HepG2 (cell line): Measurements from ENCODE around the gene QRFP. TPM values are rescaled to one million over a fixed set of nuclear protein-coding genes. Genes with fewer than 3 reads are reported as not detected.

Experiments used
- FOXM1 ChIP-seq: sonication (generic); formaldehyde crosslinking; IDR thresholded peaks from 2 replicates; pipeline ENCODE4 v1.5.0; 2020; ENCODE audit warnings: missing genetic modification reagents
- JARID2 ChIP-seq: sonication (generic); formaldehyde crosslinking; IDR thresholded peaks from 2 replicates; pipeline ENCODE4 v1.8.1; 2023; ENCODE audit warnings: missing genetic modification reagents, inconsistent platforms; ENCODE audit not compliant: insufficient replicate concordance
- KLF13 ChIP-seq: sonication (generic); formaldehyde crosslinking; IDR thresholded peaks from 2 replicates; pipeline ENCODE4 v1.4.0; 2020; ENCODE audit warnings: mild to moderate bottlenecking, missing genetic modification reagents
- LCORL ChIP-seq, 2 experiments: fragments of 450-650 bp in 1 of 2; sonication (generic) in 1 of 2; formaldehyde crosslinking in 1 of 2; IDR thresholded peaks; 2 replicates each; pipeline versions ENCODE4 v1.5.0 to v1.6.1; 2017 to 2020; ENCODE audit warnings: antibody characterized with exemption in 1 of 2, missing genetic modification reagents in 1 of 2
- NPAS2 ChIP-seq: sonication (generic); formaldehyde crosslinking; IDR thresholded peaks from 2 replicates; pipeline ENCODE4 v1.8.0; 2022; ENCODE audit warnings: mild to moderate bottlenecking, missing genetic modification reagents, borderline replicate concordance
- POLR2AphosphoS2 ChIP-seq: IDR thresholded peaks from 2 replicates; pipeline ENCODE4 v1.6.1; 2011; ENCODE audit warnings: low read depth, low read length, improper control_type of control experiment
- ZKSCAN1 ChIP-seq: fragments of 150-350 bp; IDR thresholded peaks from 2 replicates; pipeline ENCODE4 v1.6.1; 2014; ENCODE audit warnings: low read length
- ZNF264 ChIP-seq: sonication (generic); formaldehyde crosslinking; IDR thresholded peaks from 2 replicates; pipeline ENCODE4 v1.4.0; 2020; ENCODE audit warnings: missing genetic modification reagents
- ZNF296 ChIP-seq: sonication (generic); formaldehyde crosslinking; conservative IDR thresholded peaks from 2 replicates; pipeline ENCODE4 v1.5.0; 2020; ENCODE audit warnings: mild to moderate bottlenecking, missing genetic modification reagents
- ZNF333 ChIP-seq: sonication (generic); formaldehyde crosslinking; IDR thresholded peaks from 2 replicates; pipeline ENCODE4 v1.4.0; 2020; ENCODE audit warnings: mild to moderate bottlenecking, missing genetic modification reagents, borderline replicate concordance
- polyA plus RNA-seq, 8 experiments: library from polyadenylated mRNA; depleted of rRNA in 3 of 8; stranded (reverse) in 7 of 8; unstranded in 1 of 8; fragments of >200 nt; fragmentation: Illumina TruSeq in 4 of 8; extraction: Trizol in 4 of 8; gene quantifications; 2 replicates each; pipeline versions ENCODE4 v1.2.1 to v1.2.3, GENCODE V29; 2011 to 2016; ENCODE audit warnings: low read depth in 4 of 8, missing spikeins in 1 of 8, mixed read lengths in 1 of 8; ENCODE audit not compliant: insufficient read depth in 1 of 8
- total RNA-seq, 5 experiments: library from RNA; depleted of rRNA; stranded (reverse); fragments of >200 nt; fragmentation: Illumina TruSeq; extraction: Trizol; gene quantifications; 2 replicates each; pipeline ENCODE4 v1.2.3, GENCODE V29; 2016; ENCODE audit warnings: low read depth in 1 of 5
- TF ChIP-seq, protein P1 (sequence below): fragments of 450-650 bp; IDR thresholded peaks from 2 replicates; pipeline ENCODE4 v1.6.1; 2017; ENCODE audit warnings: mild to moderate bottlenecking
- TF ChIP-seq, protein P2 (sequence below): sonication (generic); formaldehyde crosslinking; IDR thresholded peaks from 2 replicates; pipeline ENCODE4 v1.5.0; 2020; ENCODE audit warnings: missing genetic modification reagents
- TF ChIP-seq, protein P3 (sequence below): IDR thresholded peaks from 2 replicates; pipeline ENCODE4 v1.6.1; 2018; ENCODE audit warnings: missing genetic modification reagents, mild to moderate bottlenecking, missing compliant biosample characterization
- TF ChIP-seq, protein P4 (sequence below): sonication (generic); formaldehyde crosslinking; IDR thresholded peaks from 2 replicates; pipeline ENCODE4 v1.5.1; 2020; ENCODE audit warnings: mild to moderate bottlenecking, missing genetic modification reagents, moderate library complexity
- TF ChIP-seq, protein P5 (sequence below): sonication (generic); formaldehyde crosslinking; IDR thresholded peaks from 2 replicates; pipeline ENCODE4 v1.5.0; 2020; ENCODE audit warnings: missing genetic modification reagents
- TF ChIP-seq, protein P6 (sequence below): sonication (generic); formaldehyde crosslinking; IDR thresholded peaks from 2 replicates; pipeline ENCODE4 v1.8.0; 2022; ENCODE audit warnings: mild to moderate bottlenecking, missing genetic modification reagents

QRFP gene
- total and polyA plus RNA-seq, 2 of the 13 experiments (the other 11 are each of a cell fraction or from before 2014, with no cell fraction given) = not detected

DNA sequence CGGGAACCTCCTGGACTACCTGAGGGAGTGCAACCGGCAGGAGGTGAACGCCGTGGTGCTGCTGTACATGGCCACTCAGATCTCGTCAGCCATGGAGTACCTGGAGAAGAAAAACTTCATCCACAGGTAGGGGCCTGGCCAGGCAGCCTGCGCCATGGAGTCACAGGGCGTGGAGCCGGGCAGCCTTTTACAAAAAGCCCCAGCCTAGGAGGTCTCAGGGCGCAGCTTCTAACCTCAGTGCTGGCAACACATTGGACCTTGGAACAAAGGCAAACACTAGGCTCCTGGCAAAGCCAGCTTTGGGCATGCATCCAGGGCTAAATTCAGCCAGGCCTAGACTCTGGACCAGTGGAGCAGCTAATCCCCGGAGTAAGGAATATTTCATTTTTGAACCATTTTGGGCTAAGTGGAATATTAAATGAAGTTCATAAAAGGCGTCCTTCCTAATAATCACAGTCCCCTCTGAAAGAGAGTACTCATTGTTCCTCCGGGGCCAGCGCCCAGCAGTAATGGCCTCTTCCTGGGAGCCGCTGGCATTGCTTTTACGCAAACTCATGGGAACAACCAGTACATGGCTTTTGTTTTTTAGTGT, 23.6 kb downstream of the QRFP start (continued):
- TF ChIP-seq, protein P1, sequence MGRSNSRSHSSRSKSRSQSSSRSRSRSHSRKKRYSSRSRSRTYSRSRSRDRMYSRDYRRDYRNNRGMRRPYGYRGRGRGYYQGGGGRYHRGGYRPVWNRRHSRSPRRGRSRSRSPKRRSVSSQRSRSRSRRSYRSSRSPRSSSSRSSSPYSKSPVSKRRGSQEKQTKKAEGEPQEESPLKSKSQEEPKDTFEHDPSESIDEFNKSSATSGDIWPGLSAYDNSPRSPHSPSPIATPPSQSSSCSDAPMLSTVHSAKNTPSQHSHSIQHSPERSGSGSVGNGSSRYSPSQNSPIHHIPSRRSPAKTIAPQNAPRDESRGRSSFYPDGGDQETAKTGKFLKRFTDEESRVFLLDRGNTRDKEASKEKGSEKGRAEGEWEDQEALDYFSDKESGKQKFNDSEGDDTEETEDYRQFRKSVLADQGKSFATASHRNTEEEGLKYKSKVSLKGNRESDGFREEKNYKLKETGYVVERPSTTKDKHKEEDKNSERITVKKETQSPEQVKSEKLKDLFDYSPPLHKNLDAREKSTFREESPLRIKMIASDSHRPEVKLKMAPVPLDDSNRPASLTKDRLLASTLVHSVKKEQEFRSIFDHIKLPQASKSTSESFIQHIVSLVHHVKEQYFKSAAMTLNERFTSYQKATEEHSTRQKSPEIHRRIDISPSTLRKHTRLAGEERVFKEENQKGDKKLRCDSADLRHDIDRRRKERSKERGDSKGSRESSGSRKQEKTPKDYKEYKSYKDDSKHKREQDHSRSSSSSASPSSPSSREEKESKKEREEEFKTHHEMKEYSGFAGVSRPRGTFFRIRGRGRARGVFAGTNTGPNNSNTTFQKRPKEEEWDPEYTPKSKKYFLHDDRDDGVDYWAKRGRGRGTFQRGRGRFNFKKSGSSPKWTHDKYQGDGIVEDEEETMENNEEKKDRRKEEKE = no peak
- TF ChIP-seq LCORL (IDR thresholded peaks at IDR 0.05) (no peak), LCORL (CRISPR knock-in tag; IDR thresholded peaks at IDR 0.05) (0 out of 2 replicates have a peak, but pooled peaks have one; percentile 62), NPAS2 (no peak), ZNF264 (CRISPR knock-in tag) (peak; percentile 98), KLF13 (CRISPR knock-in tag) (no peak), FOXM1 (CRISPR knock-in tag) (no peak), ZNF296 (CRISPR knock-in tag) (no peak), POLR2AphosphoS2 (no peak), JARID2 (no peak), ZNF333 (no peak), ZKSCAN1 (no peak)
- TF ChIP-seq, protein P2, sequence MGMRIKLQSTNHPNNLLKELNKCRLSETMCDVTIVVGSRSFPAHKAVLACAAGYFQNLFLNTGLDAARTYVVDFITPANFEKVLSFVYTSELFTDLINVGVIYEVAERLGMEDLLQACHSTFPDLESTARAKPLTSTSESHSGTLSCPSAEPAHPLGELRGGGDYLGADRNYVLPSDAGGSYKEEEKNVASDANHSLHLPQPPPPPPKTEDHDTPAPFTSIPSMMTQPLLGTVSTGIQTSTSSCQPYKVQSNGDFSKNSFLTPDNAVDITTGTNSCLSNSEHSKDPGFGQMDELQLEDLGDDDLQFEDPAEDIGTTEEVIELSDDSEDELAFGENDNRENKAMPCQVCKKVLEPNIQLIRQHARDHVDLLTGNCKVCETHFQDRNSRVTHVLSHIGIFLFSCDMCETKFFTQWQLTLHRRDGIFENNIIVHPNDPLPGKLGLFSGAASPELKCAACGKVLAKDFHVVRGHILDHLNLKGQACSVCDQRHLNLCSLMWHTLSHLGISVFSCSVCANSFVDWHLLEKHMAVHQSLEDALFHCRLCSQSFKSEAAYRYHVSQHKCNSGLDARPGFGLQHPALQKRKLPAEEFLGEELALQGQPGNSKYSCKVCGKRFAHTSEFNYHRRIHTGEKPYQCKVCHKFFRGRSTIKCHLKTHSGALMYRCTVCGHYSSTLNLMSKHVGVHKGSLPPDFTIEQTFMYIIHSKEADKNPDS (CRISPR knock-in tag) = no peak
- TF ChIP-seq, protein P3, sequence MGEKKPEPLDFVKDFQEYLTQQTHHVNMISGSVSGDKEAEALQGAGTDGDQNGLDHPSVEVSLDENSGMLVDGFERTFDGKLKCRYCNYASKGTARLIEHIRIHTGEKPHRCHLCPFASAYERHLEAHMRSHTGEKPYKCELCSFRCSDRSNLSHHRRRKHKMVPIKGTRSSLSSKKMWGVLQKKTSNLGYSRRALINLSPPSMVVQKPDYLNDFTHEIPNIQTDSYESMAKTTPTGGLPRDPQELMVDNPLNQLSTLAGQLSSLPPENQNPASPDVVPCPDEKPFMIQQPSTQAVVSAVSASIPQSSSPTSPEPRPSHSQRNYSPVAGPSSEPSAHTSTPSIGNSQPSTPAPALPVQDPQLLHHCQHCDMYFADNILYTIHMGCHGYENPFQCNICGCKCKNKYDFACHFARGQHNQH (CRISPR knock-in tag) = 0 out of 2 replicates have a peak, but pooled peaks have one; percentile 20
- TF ChIP-seq, protein P4, sequence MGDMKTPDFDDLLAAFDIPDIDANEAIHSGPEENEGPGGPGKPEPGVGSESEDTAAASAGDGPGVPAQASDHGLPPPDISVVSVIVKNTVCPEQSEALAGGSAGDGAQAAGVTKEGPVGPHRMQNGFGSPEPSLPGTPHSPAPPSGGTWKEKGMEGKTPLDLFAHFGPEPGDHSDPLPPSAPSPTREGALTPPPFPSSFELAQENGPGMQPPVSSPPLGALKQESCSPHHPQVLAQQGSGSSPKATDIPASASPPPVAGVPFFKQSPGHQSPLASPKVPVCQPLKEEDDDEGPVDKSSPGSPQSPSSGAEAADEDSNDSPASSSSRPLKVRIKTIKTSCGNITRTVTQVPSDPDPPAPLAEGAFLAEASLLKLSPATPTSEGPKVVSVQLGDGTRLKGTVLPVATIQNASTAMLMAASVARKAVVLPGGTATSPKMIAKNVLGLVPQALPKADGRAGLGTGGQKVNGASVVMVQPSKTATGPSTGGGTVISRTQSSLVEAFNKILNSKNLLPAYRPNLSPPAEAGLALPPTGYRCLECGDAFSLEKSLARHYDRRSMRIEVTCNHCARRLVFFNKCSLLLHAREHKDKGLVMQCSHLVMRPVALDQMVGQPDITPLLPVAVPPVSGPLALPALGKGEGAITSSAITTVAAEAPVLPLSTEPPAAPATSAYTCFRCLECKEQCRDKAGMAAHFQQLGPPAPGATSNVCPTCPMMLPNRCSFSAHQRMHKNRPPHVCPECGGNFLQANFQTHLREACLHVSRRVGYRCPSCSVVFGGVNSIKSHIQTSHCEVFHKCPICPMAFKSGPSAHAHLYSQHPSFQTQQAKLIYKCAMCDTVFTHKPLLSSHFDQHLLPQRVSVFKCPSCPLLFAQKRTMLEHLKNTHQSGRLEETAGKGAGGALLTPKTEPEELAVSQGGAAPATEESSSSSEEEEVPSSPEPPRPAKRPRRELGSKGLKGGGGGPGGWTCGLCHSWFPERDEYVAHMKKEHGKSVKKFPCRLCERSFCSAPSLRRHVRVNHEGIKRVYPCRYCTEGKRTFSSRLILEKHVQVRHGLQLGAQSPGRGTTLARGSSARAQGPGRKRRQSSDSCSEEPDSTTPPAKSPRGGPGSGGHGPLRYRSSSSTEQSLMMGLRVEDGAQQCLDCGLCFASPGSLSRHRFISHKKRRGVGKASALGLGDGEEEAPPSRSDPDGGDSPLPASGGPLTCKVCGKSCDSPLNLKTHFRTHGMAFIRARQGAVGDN (CRISPR knock-in tag) = peak; percentile 70
- TF ChIP-seq, protein P5, sequence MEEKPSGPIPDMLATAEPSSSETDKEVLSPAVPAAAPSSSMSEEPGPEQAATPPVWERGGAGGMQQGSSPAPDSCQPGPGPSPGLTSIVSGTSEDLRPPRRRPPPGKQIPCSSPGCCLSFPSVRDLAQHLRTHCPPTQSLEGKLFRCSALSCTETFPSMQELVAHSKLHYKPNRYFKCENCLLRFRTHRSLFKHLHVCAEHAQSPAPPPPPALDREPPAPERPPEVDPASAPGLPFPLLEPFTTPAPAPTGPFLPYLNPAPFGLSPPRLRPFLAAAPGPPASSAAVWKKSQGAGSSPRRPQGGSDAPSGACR = no peak
- TF ChIP-seq, protein P6, sequence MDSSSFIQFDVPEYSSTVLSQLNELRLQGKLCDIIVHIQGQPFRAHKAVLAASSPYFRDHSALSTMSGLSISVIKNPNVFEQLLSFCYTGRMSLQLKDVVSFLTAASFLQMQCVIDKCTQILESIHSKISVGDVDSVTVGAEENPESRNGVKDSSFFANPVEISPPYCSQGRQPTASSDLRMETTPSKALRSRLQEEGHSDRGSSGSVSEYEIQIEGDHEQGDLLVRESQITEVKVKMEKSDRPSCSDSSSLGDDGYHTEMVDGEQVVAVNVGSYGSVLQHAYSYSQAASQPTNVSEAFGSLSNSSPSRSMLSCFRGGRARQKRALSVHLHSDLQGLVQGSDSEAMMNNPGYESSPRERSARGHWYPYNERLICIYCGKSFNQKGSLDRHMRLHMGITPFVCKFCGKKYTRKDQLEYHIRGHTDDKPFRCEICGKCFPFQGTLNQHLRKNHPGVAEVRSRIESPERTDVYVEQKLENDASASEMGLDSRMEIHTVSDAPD = peak; percentile 94
